Smooth muscle cell (in vitro differentiated cells): ENCODE results near the gene RSPH1. TPM values are rescaled to one million over a fixed set of nuclear protein-coding genes. Genes with fewer than 3 reads are reported as not detected.

ENCODE experiments used
- DNase-seq: peaks from one replicate; lab custom pipeline; 2025; ENCODE audit not compliant: unreplicated experiment; lab: John Stamatoyannopoulos, UW
- H2AFZ ChIP-seq: fragments of 200-600 bp; sonication (generic); 2 replicates; pipeline ENCODE4 v1.6.0; 2016; ENCODE audit warnings: antibody characterized with exemption, low read depth, mild to moderate bottlenecking
- H3F3A ChIP-seq: fragments of 200-600 bp; sonication (generic); 2 replicates; pipeline ENCODE4 v1.6.0; 2017; ENCODE audit warnings: antibody characterized with exemption, low read depth
- H3K27ac ChIP-seq: fragments of 200-600 bp; sonication (generic); 2 replicates; pipeline ENCODE4 v1.5.1; 2016; ENCODE audit warnings: low read depth, mild to moderate bottlenecking
- H3K27me3 ChIP-seq: fragments of 200-600 bp; sonication (generic); 2 replicates; pipeline ENCODE4 v1.6.1; 2016; ENCODE audit warnings: low read depth, mild to moderate bottlenecking
- H3K36me3 ChIP-seq: fragments of 200-600 bp; sonication (generic); 2 replicates; pipeline ENCODE4 v1.5.1; 2016; ENCODE audit warnings: low read depth
- H3K4me1 ChIP-seq: fragments of 200-600 bp; sonication (generic); 2 replicates; pipeline ENCODE4 v1.5.1; 2016; ENCODE audit warnings: low read depth
- H3K4me2 ChIP-seq: fragments of 200-600 bp; sonication (generic); 2 replicates; pipeline ENCODE4 v1.6.0; 2016; ENCODE audit warnings: mild to moderate bottlenecking
- H3K4me3 ChIP-seq: fragments of 200-600 bp; sonication (generic); 2 replicates; pipeline ENCODE4 v1.5.1; 2016; ENCODE audit warnings: mild to moderate bottlenecking
- H3K79me2 ChIP-seq: fragments of 200-600 bp; sonication (generic); 2 replicates; pipeline ENCODE4 v1.6.0; 2016; ENCODE audit warnings: low read depth, mild to moderate bottlenecking
- H3K9ac ChIP-seq: fragments of 200-600 bp; sonication (generic); 2 replicates; pipeline ENCODE4 v1.6.0; 2016; ENCODE audit warnings: low read depth
- H3K9me3 ChIP-seq: fragments of 200-600 bp; sonication (generic); replicated peaks from 2 replicates; pipeline ENCODE4 v1.5.1; 2016; ENCODE audit warnings: low read depth
- H4K20me1 ChIP-seq: fragments of 200-600 bp; sonication (generic); 2 replicates; pipeline ENCODE4 v1.6.0; 2016; ENCODE audit warnings: low read depth
- CTCF ChIP-seq: fragments of 200-600 bp; sonication (generic); IDR thresholded peaks from 2 replicates; pipeline ENCODE4 v1.5.1; 2017; ENCODE audit warnings: borderline replicate concordance, mild to moderate bottlenecking, antibody characterized with exemption; ENCODE audit not compliant: insufficient read depth, poor library complexity, severe bottlenecking
- WGBS: methylation state at CpG from one replicate; pipeline ENCODE4 v1.1.7; 2016; ENCODE audit warnings: low lambda C conversion rate; 5-methylcytosine and 5-hydroxymethylcytosine counted together
- polyA plus RNA-seq: library from polyadenylated mRNA; unstranded; fragments of >200 nt; fragmentation: Nextera tagmentation; extraction: Ambion mirVana; gene quantifications from 2 replicates; pipeline ENCODE4 v1.2.1, GENCODE V29; 2016
- total RNA-seq: library from RNA; depleted of rRNA; stranded (reverse); fragments of >200 nt; gene quantifications from 2 replicates; pipeline ENCODE4 v1.2.3, GENCODE V29; 2014

The RSPH1 gene
- total and polyA plus RNA-seq, 2 experiments from 2014 or later = 0.16 TPM; not detected in 1

GRCh38 chr21:42533306-42533962, 37.4 kb upstream of the RSPH1 start:
- no peak for TF ChIP-seq CTCF
- Histone ChIP-seq H3K4me3 (no peak overlapping the region), H3K27me3 (no peaks in the 10 kb centered on the region), H3K9ac (no peak overlapping the region), H3F3A (peaks cover 7% of the 10 kb centered on the region), H3K4me1 (no peaks in the 10 kb centered on the region), H3K9me3 (no peaks in the 10 kb centered on the region), H4K20me1 (no peaks in the 10 kb centered on the region), H3K27ac (no peak overlapping the region), H3K4me2 (no peak overlapping the region), H3K36me3 (no peaks in the 10 kb centered on the region), H2AFZ (no peak overlapping the region), H3K79me2 (no peaks in the 10 kb centered on the region)
- no peak for DNase-seq
- 97% methylated on average over 13 of the region's 13 CpGs for WGBS

- H3K9me3 ChIP-seq = no peaks in the 10 kb centered on the region
- no peaks in the 10 kb centered on the region for H3K79me2 ChIP-seq
- H4K20me1 ChIP-seq = no peaks in the 10 kb centered on the region
- no peaks in the 10 kb centered on the region for H3F3A ChIP-seq
- no peak for TF ChIP-seq CTCF
- no peak overlapping the region for H2AFZ ChIP-seq
- H3K36me3 ChIP-seq = no peaks in the 10 kb centered on the region
- H3K9ac ChIP-seq = no peak overlapping the region
- H3K27ac ChIP-seq = no peak overlapping the region
- no peak for DNase-seq
- no peak overlapping the region for H3K4me2 ChIP-seq
- WGBS = 97% methylated on average over 18 of the region's 18 CpGs
- no peaks in the 10 kb centered on the region for H3K4me1 ChIP-seq
- no peak overlapping the region for H3K4me3 ChIP-seq
- H3K27me3 ChIP-seq = no peaks in the 10 kb centered on the region
These were observed 36.6 kb upstream of the RSPH1 start for GRCh38 chr21:42532466-42533181.

- no peak for TF ChIP-seq CTCF
- no peak overlapping the region for H3K9ac ChIP-seq
- H3K4me1 ChIP-seq = peaks cover under 1% of the 10 kb centered on the region
- H3K36me3 ChIP-seq = no peaks in the 10 kb centered on the region
- H3K9me3 ChIP-seq = no peaks in the 10 kb centered on the region
- H3K4me2 ChIP-seq = no peak overlapping the region
- no peak overlapping the region for H3K27ac ChIP-seq
- DNase-seq = no peak
- no peak overlapping the region for H2AFZ ChIP-seq
- H4K20me1 ChIP-seq = no peaks in the 10 kb centered on the region
- 95% methylated on average over 8 of the region's 8 CpGs for WGBS
- no peaks in the 10 kb centered on the region for H3K27me3 ChIP-seq
- H3K79me2 ChIP-seq = no peaks in the 10 kb centered on the region
- H3F3A ChIP-seq = no peaks in the 10 kb centered on the region
- no peak overlapping the region for H3K4me3 ChIP-seq
These were observed 35.7 kb upstream of the RSPH1 start for GRCh38 chr21:42531771-42532170.
